ENCODE results near the gene FILIP1L.

DNA sequence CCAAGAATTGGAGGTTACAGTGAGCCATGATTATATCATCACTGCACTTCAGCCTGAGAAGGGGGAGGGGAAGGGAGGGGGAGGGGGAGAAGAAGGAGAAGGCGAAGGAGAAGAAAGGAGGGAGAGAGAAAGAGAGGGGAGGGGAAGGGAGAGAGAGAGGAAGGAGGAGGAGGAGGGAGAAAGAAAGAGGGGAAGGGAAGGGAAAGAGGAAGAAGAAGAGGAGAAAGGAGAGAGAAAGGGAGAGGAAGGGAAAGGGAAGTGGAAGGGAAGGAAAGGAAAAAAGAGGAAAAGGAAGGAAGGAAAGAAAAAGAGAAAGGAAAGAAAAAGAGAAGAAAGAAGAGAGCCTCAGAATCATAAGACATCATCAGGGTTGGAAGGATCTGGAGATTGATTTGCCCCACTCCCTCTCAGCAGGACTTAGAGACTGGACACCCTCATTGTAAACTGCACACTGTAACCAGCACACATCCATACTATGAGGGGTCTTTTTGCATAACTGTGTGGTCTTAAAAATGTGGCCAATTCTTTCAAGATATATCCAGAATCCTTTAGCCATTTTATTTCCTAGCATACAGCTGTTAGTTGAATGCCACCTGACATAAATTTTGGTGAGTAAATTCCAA lies 165.7 kb downstream of the FILIP1L start:
- TF ChIP-seq EZH2 (IDR thresholded peaks at IDR 0.05) = no peak
- TF ChIP-seq, protein P1, sequence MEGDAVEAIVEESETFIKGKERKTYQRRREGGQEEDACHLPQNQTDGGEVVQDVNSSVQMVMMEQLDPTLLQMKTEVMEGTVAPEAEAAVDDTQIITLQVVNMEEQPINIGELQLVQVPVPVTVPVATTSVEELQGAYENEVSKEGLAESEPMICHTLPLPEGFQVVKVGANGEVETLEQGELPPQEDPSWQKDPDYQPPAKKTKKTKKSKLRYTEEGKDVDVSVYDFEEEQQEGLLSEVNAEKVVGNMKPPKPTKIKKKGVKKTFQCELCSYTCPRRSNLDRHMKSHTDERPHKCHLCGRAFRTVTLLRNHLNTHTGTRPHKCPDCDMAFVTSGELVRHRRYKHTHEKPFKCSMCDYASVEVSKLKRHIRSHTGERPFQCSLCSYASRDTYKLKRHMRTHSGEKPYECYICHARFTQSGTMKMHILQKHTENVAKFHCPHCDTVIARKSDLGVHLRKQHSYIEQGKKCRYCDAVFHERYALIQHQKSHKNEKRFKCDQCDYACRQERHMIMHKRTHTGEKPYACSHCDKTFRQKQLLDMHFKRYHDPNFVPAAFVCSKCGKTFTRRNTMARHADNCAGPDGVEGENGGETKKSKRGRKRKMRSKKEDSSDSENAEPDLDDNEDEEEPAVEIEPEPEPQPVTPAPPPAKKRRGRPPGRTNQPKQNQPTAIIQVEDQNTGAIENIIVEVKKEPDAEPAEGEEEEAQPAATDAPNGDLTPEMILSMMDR (IDR thresholded peaks at IDR 0.05) = no peak
